AG20443 (cell line): ENCODE data around the gene F10.
"Not testable (repeated sequence)": the region's sequence is repeated elsewhere in the genome, so short reads cannot be mapped to it uniquely, and the experiment has no call there.

ENCODE experiments used
- DNase-seq: peaks from one replicate; pipeline ENCODE4 v3.0.0; 2012; ENCODE audit warnings: low spot score, mixed read lengths

The F10 gene

DNA sequence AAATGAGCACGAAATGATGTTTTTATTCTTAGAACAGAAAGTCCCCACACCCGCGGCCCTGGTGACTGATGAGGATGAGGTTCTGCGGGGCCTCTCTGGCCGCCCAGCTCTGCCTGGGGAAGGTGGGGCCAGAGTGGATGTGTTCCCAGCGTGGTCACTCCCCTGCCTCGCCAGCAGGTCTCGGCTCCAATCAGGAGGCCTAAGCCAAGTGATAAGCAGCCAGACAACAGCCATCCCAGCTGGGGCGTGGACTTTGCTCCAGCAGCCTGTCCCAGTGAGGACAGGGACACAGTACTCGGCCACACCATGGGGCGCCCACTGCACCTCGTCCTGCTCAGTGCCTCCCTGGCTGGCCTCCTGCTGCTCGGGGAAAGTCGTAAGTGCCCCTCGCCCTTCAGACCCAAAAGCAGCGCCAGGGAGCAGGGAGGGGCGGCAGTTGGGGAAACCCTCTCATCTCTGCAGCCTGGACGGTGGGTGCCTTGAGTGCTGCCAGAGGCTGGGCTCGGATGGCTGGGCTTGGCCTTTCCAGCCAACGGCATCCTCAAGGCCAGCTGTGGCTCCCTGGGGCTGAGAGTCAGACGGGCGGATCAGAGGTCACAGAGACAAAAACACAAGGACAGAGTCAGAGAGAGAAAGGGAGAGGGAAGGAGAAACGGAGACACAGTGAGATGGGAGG lies at the start of gene F10:
F10 (plus strand) TSS at position 250 of the 676 bp plus-strand sequence; CDS start at position 307, 57 bp downstream.
- peak; percentile 92 for DNase-seq

- DNase-seq, result no peak
Observed at GRCh38 chr13:113073942-113074341, 48.7 kb upstream of the F10 start.

DNA sequence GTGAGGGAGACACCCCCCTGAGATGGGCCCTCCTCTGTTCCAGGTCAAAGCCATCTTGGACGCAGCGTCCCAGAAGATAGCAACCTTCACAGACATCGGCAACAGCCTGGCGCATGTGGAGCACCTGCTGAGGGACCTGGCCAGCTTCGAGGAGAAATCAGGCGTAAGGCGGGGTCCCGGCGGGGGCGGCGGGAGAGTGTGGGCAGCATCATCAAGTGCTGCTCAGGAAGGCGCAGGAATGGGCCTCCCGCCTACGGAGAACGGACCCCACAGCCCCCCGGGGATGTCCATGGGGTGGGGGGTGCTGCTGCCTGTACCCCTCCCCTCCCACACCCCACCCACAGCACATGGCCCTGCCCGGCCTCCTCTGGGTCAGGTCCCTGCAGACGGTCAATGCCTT lies 48.2 kb upstream of the F10 start:
- DNase-seq, result no peak

DNA sequence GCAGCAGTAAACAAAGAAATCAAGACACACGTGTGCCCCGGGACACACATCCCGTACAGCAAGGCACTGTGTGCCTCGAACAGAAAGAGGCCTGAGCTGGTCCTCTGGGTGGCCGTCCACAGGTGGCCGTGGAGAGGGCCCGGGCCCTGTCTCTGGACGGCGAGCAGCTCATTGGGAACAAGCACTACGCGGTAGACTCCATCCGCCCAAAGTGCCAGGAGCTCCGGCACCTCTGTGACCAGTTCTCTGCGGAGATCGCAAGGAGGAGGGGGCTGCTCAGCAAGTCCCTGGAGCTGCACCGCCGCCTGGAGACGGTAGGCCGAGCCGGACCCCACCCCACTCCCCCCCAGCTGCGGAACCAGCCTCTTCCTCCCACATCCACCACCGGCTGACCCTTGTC lies 47.7 kb upstream of the F10 start:
- DNase-seq, result no peak

GRCh38 chr13:113075711-113076110 lies 46.9 kb upstream of the F10 start:
- no peak for DNase-seq

DNA sequence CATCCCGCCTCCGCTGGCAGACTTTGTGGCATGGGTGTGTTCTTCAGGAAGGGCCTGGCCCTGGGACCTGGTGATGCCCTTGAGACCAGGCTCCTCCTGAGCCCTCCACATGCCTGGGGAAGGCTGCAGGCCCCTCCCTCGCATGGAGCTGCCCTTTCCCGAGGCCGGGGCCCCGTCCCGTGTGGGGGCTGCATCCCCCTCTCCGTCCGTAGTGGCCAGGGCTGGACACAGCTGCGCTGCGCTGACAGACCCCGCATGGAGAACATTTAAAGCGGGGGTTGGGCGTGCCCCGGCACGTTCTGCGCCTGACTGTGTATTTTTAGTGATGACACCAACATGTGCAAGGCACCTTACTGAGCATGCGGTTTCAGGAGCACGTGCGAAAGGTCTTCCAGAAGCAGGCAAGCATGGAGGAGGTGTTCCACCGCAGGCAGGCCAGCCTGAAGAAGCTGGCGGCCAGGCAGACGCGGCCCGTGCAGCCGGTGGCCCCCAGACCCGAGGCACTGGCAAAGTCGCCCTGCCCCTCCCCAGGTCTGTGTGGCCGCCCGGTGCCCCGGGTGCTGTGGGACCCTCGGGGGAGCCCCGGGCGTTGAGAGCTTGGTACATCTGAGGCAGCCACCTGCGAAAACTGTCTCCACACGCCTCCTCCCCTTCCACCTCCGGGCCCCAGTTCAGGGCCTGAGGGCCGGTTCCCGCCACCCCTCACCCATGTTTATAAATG lies 45.8 kb upstream of the F10 start:
- no peak for DNase-seq

GRCh38 chr13:113077566-113077952 lies 45.0 kb upstream of the F10 start:
- DNase-seq, result no peak

DNA sequence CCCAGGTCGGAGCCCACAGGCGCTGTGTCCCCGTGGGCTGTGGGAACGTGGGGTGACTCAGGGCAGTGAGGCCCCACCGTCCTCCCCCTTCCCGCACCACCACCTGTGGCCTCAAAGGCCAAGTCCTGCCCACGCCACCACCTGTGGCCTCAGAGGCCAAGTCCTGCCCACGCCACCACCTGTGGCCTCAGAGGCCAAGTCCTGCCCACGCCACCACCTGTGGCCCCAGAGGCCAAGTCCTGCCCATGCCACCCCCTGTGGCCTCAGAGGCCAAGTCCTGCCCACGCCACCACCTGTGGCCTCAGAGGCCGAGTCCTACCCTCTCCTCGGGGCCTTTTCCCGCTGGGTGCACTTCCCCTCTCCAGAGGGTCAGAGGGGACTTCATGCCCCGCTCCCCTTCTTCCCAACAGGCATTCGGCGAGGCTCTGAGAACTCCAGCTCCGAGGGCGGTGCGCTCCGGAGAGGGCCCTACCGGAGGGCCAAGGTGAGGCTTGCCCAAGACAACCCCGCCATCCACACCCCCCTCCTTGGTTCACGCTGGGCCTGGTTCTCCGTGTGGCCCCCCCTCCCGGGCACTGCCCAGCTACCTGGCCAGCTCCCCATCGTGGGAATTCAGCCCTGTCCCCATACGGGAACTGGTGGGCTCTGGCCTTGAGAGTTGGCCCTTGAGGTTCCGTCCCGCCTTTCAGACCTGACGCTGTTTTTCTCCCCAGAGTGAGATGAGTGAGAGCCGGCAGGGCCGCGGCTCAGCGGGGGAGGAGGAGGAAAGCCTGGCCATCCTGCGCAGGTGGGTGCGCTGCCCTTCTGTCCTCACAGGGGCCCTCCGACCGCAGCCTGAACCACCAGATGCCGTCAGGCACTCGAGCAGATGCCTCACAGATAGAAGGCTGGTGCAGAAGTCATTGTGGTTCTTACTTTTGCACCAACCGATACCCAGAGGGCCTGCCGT lies 44.4 kb upstream of the F10 start:
- no peak for DNase-seq

GRCh38 chr13:113078902-113079780 lies 43.5 kb upstream of the F10 start:
- no peak for DNase-seq

DNA sequence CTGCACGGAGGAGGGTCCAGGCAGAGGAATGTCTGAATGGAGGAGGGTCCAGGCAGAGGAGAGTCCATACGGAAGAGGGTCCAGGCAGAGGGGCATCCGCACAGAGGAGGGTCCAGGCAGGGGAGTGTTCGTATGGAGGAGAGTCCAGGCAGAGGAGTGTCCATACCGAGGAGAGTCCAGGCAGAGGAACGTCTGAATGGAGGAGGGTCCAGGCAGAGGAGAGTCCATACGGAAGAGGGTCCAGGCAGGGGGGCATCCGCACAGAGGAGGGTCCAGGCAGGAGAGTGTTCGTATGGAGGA lies 42.9 kb upstream of the F10 start:
- DNase-seq, result not testable (repeated sequence)

DNA sequence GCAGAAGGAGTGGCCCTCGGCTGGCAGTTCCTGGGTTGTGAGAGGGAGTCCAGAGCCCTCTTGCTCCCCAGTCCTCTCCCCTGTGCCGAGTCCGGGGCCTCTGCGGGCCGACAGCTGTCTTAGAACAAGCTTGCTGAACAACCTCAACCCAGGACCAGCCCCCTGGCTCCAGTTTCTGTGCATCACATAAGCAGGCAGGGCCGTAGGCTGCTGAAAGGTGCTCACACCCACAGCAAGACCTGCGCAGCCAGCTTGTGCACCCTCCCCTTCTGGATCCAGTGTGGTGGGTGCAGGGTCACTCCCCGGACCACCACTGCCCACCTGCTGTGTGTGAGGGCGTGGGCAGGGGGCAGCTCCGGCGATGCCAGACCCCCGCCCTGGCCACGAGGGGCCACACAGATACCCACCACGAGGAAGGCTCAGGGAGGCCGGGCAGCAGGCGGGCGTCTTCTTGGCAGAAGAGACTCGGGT lies 42.2 kb upstream of the F10 start:
- no peak for DNase-seq

GRCh38 chr13:113080901-113081521 lies 41.6 kb upstream of the F10 start:
- DNase-seq, result no peak

- DNase-seq, result no peak
Observed at GRCh38 chr13:113082198-113083021, 40.2 kb upstream of the F10 start.

- DNase-seq, result no peak
Observed at GRCh38 chr13:113083022-113083373, 39.6 kb upstream of the F10 start.

DNA sequence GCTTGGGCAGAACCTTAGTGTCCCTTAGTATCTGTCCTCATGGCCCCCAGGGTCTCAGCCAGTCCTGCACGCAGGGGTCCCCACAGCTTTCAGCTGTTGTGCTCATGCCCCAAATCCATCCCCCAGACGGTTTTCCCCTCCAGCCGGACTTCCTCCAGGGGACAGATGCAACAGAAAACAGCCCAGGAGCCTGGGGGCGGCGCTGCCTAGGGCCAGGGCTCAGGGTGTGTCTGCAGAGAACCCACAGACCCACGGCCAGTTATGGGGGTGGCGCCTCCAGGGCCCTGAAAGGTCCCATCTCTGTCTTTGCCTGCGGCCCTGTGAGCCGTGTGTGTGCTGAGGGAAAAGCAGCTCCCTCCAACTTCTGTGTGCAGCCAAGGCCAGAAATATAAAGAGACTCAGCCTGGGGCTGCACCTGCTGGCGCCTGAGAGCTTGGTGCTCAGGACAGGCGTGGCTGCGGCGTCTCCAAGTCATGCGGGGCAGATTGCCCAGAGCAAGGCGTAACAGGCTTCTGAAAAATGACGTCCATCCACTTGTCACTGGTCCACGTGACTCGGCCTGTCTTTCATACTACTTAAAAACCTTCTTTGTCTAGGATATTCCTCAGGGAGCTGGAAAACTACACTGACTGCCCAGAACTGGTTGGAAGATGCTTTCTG lies 39.1 kb upstream of the F10 start:
- DNase-seq, result peak; percentile 45

DNA sequence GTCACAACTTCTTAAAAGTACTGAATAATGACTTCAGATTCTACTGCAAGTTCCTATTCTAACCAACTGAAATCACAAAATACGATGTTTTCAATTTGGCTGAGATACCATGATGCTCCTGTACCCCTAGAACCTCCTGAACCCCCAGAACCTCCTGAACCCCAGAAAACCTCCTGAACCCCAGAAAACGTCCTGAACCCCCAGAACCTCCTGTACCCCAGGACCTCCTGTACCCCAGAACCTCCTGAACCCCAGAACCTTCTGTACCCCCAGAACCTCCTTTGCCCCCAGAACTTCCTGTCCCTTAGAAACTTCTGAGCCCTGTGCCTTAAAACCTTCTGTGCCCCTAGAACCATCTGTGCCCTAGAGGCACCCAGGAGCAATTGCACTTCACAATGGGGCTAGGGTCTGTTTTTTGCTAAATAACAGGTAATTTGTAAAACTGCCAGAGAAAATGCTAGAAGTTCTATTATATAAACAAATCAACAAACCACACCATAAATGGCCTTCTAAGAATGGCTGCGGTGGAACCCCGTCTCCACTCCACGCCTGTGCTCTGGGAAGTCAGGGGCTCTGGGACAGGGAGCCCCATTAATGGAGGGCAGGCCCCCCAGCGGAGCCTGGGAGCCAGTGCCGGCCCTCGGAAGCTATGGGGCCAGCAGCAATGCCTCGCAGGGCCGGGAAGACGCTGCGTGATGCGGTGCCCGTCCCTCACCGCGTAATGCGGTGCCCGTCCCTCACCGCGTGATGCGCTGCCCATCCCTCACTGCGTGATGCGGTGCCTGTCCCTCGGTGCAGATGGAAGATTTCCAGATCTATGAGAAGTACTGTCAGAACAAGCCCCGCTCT lies 38.3 kb upstream of the F10 start:
- no peak for DNase-seq

DNA sequence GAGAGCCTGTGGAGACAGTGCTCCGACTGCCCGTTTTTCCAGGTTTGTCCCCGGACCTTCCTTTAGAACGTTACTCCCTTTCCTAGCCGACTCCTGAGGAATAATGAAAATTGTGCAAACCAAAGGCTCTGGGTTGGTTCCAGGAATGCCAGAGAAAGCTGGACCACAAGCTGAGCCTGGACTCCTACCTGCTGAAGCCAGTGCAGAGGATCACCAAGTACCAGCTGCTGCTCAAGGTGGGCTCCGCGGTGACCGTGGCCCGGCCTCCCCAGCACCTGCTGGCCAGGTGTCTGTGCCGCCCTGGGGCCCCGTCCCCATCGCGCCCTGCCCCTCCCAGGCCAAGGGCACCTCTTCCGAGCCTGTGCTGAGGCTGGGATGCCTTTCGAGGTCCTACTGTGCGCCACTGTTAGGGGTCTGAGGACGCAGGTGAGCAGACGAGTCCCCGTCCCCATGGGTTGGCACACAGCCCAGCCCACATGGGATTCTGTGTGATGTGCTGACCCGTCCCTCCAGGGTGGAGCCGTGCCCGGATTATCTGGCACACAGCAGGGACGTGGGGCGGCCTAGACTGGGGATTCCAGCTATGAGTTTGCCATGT lies 37.6 kb upstream of the F10 start:
- DNase-seq, result no peak

DNA sequence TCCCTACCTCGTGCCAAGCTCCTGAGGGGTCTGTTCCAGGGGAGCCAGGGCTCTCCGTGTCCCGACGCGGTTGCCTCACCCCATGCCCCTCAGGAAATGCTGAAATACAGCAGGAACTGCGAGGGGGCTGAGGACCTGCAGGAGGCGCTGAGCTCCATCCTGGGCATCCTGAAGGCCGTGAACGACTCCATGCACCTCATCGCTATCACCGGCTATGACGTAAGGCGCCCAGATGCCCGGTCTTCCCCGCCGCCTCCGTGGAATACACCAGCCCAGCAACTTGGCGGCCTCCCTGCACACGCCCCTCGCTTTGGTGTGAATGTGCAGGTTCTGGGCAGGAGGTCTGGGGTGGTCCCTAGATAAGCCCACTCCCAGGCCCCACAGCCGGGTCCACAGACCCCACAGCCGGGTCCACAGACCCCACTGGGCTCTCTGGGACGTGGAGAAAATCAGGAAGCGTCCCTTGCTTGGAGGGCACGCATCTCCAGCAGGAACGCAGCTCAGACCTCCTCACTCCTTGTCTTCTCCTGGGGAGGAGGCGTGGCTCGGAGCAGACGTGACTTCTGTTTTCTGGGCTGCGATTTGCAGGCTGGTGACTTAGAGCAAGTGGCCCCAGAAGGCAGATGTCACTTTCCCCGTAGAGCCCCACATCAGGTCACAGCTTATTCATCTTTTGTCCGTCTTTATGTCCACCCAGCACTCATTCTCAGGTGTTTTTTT lies 36.4 kb upstream of the F10 start:
- DNase-seq, result no peak
